Cardiac fibroblast (primary cell): ENCODE measurements around the gene MAP3K12.

Source experiments
- DNase-seq, 2 donors: peaks; one replicate each; pipeline versions ENCODE4 v3.0.0 to v3.0.0-alpha.2; 2010; ENCODE audit warnings: low read depth in 2 of 2
- H3K4me3 ChIP-seq, 2 donors: replicated peaks in 1 of 2; 1 replicate in 1 of 2; 2 replicates in 1 of 2; pipeline ENCODE4 v1.5.1; 2011; ENCODE audit warnings: low read depth in 2 of 2, low read length in 2 of 2, mild to moderate bottlenecking in 2 of 2, moderate library complexity in 1 of 2
- TF ChIP-seq, protein P1 (sequence below): IDR thresholded peaks from one replicate; pipeline ENCODE4 v1.5.1; 2011; ENCODE audit warnings: low read depth, mild to moderate bottlenecking, low read length, inconsistent platforms

Gene MAP3K12

DNA sequence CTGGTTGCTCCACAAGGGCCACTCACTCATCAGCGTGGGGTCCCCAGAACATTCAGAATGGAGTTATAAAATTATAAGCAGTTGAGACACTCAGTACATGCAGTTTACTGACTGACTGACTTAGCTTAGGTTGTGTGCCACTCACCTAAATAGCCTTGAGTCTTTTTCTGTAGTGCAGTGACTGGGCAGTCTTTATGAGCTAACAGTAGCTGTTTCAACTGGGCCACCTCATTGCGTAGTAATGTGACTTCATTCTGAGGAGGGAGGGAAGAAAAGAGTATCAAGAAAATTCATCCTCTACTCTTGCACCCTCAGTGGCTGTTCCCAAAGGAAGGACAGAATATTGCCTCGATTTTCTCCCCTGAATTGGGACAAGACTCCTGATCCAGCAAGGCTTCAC, 23.9 kb upstream of the MAP3K12 start:
- TF ChIP-seq, protein P1, sequence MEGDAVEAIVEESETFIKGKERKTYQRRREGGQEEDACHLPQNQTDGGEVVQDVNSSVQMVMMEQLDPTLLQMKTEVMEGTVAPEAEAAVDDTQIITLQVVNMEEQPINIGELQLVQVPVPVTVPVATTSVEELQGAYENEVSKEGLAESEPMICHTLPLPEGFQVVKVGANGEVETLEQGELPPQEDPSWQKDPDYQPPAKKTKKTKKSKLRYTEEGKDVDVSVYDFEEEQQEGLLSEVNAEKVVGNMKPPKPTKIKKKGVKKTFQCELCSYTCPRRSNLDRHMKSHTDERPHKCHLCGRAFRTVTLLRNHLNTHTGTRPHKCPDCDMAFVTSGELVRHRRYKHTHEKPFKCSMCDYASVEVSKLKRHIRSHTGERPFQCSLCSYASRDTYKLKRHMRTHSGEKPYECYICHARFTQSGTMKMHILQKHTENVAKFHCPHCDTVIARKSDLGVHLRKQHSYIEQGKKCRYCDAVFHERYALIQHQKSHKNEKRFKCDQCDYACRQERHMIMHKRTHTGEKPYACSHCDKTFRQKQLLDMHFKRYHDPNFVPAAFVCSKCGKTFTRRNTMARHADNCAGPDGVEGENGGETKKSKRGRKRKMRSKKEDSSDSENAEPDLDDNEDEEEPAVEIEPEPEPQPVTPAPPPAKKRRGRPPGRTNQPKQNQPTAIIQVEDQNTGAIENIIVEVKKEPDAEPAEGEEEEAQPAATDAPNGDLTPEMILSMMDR: no peak
- no peak for DNase-seq
- H3K4me3 ChIP-seq: no peak overlapping the region

DNA sequence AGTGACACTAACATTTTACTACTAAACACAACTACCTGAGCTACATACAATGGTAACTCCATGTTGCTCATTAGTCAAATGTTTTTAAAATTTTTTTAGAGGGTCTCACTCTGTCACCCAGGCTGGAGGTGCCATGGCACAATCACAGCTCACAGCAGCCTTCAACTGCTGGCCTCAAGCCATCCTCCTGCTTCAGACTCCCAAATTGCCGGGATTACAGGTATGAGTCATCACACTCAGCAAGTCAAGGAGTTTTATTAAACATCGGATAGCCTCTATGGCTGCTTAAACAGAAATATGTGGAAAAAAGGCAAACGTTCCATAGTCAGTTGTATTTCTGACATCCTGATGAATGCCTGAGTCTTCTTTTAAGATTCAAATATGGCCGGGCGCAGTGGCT, 19.1 kb upstream of the MAP3K12 start:
- peak; percentile 21 to 30 for DNase-seq
- H3K4me3 ChIP-seq: no peak overlapping the region
- TF ChIP-seq, protein P1: no peak

- H3K4me3 ChIP-seq: no peak overlapping the region
- TF ChIP-seq, protein P1: no peak
- no peak for DNase-seq
Measured at GRCh38 chr12:53516758-53517455, 17.6 kb upstream of the MAP3K12 start.

GRCh38 chr12:53515291-53515680, 16.0 kb upstream of the MAP3K12 start:
- no peak for DNase-seq
- TF ChIP-seq, protein P1: no peak
- no peak overlapping the region for H3K4me3 ChIP-seq

GRCh38 chr12:53514628-53515290, 15.5 kb upstream of the MAP3K12 start:
- DNase-seq: no peak
- H3K4me3 ChIP-seq: no peak overlapping the region
- TF ChIP-seq, protein P1: no peak

DNA sequence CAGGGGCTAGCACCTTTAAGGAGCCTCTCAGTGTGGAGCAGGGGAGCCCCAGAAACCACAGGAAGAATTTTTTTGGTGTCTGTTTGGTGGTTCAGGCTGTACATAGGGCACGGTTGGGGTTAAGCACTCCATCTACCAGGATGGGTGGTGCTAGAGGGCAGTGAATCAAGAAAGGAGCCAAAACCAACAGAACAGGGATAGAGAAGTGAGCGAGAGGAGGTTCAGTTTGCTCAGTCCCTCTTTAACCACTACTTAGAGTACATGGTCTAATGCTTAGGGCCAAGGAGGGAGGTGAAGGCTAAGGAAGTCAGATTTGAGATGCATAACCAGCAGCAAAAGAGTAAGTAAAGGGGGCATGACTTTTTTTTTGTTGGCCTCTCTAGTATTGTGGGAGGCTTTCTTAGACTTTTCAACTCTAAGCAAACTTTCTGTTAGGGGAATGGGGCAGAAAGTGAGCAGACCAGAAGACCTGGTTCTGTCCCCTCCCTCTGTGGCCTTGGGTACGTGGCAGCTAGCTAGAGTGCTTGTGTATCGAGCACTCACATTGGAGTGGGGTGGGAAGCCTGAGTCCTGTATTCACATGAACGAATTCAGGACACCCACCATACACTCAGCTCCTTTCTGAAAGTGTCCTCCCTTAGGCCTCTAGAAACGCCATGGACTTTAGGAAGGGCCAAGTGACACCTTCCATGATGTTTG, 14.6 kb upstream of the MAP3K12 start:
- H3K4me3 ChIP-seq: no peak overlapping the region
- TF ChIP-seq, protein P1: no peak
- no peak for DNase-seq
